Measurements from ENCODE around the gene EPHA2.
"Not testable (repeated sequence)": the region's sequence is repeated elsewhere in the genome, so short reads cannot be mapped to it uniquely, and the experiment has no call there.

Gene EPHA2

GRCh38 chr1:16119504-16119903 is 36.4 kb downstream of the EPHA2 start:
- DNase-seq (ENCODE audit: low read depth): no peak

GRCh38 chr1:16118706-16119105 is 37.2 kb downstream of the EPHA2 start:
- DNase-seq (ENCODE audit: low read depth): no peak

DNA sequence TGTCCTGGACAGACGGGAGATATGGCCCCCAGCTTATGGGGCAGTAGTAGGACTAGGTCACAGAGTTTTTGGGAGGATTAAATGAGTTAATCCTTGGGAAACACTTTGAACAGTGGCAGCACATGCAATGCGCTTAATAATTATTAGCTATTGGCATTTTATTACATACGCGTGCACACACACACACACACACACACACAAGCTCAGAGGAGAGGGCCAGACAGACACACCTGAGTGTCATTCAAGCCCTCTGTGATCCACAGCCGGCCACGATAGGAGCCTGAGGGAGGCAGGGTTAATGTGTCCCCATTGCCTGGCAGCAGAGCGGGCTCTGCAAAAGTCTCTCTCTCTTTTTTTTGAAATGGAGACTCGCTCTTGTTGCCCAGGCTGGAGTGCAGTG is 37.9 kb downstream of the EPHA2 start:
- DNase-seq (ENCODE audit: low read depth): no peak

- no peak for DNase-seq (ENCODE audit: low read depth)
Observed at GRCh38 chr1:16117369-16117768, 38.5 kb downstream of the EPHA2 start.

DNA sequence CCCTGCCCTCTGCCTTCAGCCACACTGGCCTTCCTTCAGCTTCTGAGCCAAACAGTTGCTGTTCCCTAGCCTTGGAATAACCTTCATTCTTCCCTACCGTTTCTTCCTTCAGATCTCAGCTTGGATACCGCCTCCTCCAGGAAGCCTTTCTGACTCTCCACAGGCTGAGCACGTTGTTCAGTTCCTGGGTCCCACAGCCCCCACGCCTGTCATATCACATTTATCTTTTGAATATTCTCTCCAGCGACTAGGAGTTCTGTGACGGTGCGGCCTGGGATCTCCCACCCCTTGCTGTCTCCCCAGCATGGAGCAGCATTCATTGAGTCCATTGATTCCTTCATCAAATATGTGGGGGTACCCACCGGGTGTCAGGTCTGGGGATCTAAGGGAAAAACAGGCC is 39.2 kb downstream of the EPHA2 start:
- DNase-seq (ENCODE audit: low read depth): no peak

- no peak for DNase-seq (ENCODE audit: low read depth)
Observed at GRCh38 chr1:16116002-16116401, 39.9 kb downstream of the EPHA2 start.

DNA sequence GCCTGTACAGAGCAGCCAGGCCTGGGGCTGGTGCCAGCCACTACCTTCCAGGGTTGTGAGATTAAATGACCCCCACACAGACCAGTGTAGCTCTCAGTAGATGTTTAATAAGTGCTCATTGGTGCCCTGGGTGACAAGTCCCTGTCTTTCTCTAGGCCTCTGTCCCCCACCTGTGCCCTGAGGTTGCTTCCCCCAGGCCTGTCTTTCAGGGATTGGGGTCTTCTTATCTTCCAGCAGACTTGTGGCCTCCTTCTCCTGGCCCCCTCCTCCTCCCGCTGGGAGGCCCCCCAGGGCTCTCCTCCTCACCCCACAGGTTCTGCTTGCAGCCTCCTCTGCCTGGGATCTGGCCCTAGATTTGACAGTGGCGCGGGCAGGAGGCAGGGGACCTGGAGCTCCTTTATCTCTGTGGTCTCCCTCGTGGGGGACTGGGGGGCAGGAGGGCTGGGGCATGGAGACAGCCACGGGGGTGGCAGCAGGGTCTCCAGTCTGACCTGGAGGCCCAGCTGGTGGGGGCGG is 40.3 kb downstream of the EPHA2 start:
- no peak for DNase-seq (ENCODE audit: low read depth)

GRCh38 chr1:16114527-16115467 is 41.1 kb downstream of the EPHA2 start:
- DNase-seq (ENCODE audit: low read depth): no peak

GRCh38 chr1:16112596-16113555 is 43.0 kb downstream of the EPHA2 start:
- no peak for DNase-seq (ENCODE audit: low read depth)

GRCh38 chr1:16111771-16112595 is 43.9 kb downstream of the EPHA2 start:
- no peak for DNase-seq (ENCODE audit: low read depth)

DNA sequence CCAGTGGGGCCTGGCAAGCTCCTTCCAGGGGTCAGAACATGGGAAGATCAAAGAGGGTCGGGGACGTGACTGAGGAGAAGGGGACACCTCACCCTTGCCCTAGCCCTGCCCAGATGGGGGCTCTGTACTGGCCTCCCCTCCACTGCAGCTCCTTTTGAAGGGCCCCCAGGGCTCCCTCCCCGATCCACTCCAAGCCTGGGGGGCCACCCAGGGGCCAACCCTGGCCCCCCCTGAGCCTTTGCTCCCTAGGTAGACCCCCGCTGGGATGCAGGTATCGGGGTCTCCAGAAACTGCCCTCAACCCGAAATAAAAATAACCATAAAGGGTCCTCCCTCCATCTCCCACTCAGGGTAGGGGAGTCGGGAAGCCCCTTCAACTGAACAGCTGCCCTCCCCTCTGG is 45.0 kb downstream of the EPHA2 start:
- no peak for DNase-seq (ENCODE audit: low read depth)

GRCh38 chr1:16110456-16110855 is 45.4 kb downstream of the EPHA2 start:
- no peak for DNase-seq (ENCODE audit: low read depth)

GRCh38 chr1:16109571-16109970 is 46.3 kb downstream of the EPHA2 start:
- DNase-seq (ENCODE audit: low read depth): no peak

DNA sequence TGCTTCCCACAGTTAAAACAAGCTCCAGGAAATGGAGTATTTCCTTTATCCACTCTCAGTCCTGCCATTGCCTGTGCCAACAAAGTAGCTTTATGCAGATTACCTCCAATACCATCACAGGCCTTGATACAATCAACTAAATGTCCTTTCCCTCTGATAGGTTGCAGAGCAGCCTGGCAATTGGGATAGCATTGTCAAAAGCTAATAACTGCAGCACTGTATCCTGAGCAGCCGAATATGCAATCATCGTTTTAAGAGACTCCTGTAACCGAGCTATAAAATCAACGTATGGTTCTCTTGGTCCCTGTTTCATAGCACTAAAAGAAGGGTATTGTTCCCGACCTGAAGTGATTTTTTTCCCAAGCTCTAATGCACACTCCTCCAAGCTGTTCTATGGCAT is 48.8 kb downstream of the EPHA2 start:
- not testable (repeated sequence) for DNase-seq (ENCODE audit: low read depth)

GRCh38 chr1:16101623-16102022 is 54.2 kb downstream of the EPHA2 start:
- no peak for DNase-seq (ENCODE audit: low read depth)

DNA sequence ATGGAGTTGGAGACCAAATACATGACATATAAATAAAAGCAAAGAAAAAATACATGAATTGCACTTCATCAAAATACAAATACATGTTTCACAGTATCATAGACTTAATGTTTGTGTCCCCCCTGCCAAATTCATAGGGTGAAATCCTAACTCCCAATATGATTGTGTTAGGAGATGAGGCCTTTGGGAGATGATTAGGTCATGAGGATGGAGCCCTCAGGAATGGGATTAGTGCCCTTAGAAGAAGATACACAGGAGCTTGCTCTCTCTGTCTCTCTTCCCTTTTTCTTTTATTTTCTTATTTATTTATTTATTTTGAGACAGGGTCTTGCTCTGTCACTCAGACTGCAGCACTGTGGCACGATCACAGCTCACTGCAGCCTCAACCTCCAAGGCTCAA is 56.5 kb downstream of the EPHA2 start:
- no peak for DNase-seq (ENCODE audit: low read depth)

DNA sequence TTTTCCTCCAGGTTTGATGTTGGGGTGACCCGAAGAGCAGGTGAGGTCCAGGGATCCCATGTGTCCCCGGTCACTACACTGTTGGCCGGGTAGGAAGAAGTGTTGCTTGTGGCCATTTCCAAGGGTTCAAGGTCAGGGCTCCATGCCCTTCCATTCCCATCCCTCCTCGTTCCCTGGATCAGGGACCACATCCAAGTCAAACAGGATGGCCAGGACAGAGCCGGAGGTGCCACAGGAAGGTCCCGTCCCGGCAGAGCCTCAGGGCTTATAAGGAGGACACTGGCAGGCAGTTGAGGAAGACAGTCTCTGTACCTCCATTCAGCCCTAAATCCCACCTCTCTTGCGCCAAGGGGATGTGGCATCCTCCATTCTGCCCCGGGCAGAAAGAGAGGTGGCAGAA is 60.4 kb downstream of the EPHA2 start:
- no peak for DNase-seq (ENCODE audit: low read depth)

- no peak for DNase-seq (ENCODE audit: low read depth)
Observed at GRCh38 chr1:16094453-16095158, 61.3 kb downstream of the EPHA2 start.

DNA sequence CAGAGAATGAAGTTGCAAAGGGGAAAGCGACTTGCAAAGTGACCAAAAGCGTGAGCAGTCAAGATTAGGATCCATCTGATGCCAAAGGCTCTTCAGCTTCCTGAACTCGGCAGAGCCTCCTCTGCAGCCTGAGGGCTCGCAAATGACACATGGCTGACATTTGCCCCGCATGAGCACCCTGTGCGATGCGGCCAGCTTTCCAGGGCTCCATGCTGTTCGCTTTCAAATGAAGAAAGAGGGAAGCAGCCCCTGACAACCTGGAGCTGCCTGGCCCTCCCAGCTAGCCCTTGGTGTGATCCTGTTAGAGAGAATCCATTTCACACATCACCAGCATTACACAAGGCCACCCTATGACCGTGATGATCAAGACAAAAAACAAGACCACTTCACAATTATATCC is 62.3 kb downstream of the EPHA2 start:
- no peak for DNase-seq (ENCODE audit: low read depth)

- no peak for DNase-seq (ENCODE audit: low read depth)
Observed at GRCh38 chr1:16092923-16093511, 62.9 kb downstream of the EPHA2 start.

Measured in stimulated activated CD8-positive, alpha-beta memory T cell treated with anti-CD3 and anti-CD28 coated beads, Interleukin-7, amount 100 ng/mL, for 24 hours (primary cell).